K562 (cell line): ENCODE data around the gene EFCC1. TPM values are rescaled to one million over a fixed set of nuclear protein-coding genes. Genes with fewer than 3 reads are reported as not detected.

Source experiments
- GATA2 ChIP-seq: sonication (generic); formaldehyde crosslinking; IDR thresholded peaks from 2 replicates; pipeline ENCODE4 v1.4.0; 2020; ENCODE audit warnings: mild to moderate bottlenecking, missing genetic modification reagents
- SRSF9 ChIP-seq: fragments of 200-400 bp; formaldehyde crosslinking; IDR thresholded peaks from 2 replicates; pipeline ENCODE4 v1.6.1; 2017; ENCODE audit warnings: low read depth, low read length, borderline replicate concordance
- ZC3H8 ChIP-seq: fragments of 450-650 bp; IDR thresholded peaks from 2 replicates; pipeline ENCODE4 v1.6.1; 2017
- polyA plus RNA-seq, 8 experiments: library from polyadenylated mRNA; depleted of rRNA in 4 of 8; stranded (reverse) in 5 of 8; unstranded in 3 of 8; fragments of >200 nt; fragmentation: Nextera tagmentation in 2 of 8; fragmentation: Illumina TruSeq in 1 of 8; extraction: Ambion mirVana in 2 of 8; extraction: Trizol in 1 of 8; gene quantifications; 2 replicates each; pipeline versions ENCODE4 v1.2.1 to v1.2.3, GENCODE V29; 2011 to 2014; ENCODE audit warnings: inconsistent platforms in 1 of 8, missing spikeins in 1 of 8
- total RNA-seq, 7 experiments: library from RNA; depleted of rRNA in 6 of 7; stranded (reverse); fragments of >200 nt in 6 of 7; fragmentation: Illumina TruSeq in 2 of 7; extraction: Trizol in 2 of 7; gene quantifications; 2 replicates each; pipeline versions ENCODE4 v1.2.1 to v1.2.3, GENCODE V29; 2011 to 2021; ENCODE audit warnings: low replicate concordance in 1 of 7
- TF ChIP-seq, protein P1 (sequence below): fragments of 450-650 bp; conservative IDR thresholded peaks from 2 replicates; pipeline ENCODE4 v1.6.1; 2016; ENCODE audit warnings: missing genetic modification characterization, low read depth, mild to moderate bottlenecking, control low read depth, missing compliant biosample characterization
- TF ChIP-seq, protein P2 (sequence below): fragments of 250-450 bp; sonication (Bioruptor Pico); IDR thresholded peaks from 2 replicates; pipeline ENCODE4 v1.5.0; 2022; ENCODE audit warnings: mild to moderate bottlenecking
- TF ChIP-seq, protein P3 (sequence below): fragments of 200-800 bp; sonication (Bioruptor generic); IDR thresholded peaks from 2 replicates; pipeline ENCODE4 v1.6.1; 2016; ENCODE audit warnings: missing genetic modification characterization, missing compliant biosample characterization

The EFCC1 gene
- total and polyA plus RNA-seq, 9 of the 15 experiments (the other 6 are each of a cell fraction or from before 2014, with no cell fraction given), result not detected

DNA sequence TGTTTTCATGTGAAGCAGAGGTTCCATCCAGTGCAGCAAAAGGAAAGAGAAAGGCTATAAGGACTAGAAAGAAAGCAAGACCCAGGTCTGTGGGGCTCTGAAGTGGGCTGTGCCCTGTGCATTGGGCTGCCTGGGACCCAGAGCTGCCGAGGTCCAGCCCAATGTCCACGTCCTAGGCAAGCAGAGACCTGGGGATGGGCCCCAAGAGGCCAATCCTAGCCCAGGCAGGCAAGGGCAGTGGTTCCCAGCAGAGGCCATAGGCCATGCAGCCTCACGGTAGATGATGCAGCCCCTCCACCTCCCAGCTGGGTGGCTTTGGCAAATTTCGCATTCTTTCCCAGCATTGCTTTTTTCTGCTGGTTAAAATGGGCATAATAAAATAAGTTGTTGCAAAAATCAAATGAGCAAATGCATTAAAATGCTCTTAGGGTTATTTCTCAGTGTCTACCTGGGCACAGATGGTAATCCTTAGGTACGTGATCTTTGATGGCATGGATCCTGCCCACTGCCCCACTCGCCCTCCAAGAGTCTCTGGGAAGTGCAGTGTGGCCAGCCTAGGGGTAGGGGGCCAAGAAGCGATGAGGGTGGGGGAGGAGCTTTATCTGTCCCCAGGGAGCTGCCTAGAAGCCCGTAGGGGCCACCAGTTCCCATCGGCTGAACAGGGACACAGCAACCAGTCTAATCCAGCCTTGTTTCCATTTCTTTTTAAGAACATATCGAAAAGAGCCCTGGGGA is 37.2 kb downstream of the EFCC1 start (continued):
- TF ChIP-seq, protein P1, sequence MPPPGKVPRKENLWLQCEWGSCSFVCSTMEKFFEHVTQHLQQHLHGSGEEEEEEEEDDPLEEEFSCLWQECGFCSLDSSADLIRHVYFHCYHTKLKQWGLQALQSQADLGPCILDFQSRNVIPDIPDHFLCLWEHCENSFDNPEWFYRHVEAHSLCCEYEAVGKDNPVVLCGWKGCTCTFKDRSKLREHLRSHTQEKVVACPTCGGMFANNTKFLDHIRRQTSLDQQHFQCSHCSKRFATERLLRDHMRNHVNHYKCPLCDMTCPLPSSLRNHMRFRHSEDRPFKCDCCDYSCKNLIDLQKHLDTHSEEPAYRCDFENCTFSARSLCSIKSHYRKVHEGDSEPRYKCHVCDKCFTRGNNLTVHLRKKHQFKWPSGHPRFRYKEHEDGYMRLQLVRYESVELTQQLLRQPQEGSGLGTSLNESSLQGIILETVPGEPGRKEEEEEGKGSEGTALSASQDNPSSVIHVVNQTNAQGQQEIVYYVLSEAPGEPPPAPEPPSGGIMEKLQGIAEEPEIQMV, result no peak
- TF ChIP-seq ZC3H8 (no peak), GATA2 (CRISPR knock-in tag) (no peak), SRSF9 (no peak)
- TF ChIP-seq, protein P2, sequence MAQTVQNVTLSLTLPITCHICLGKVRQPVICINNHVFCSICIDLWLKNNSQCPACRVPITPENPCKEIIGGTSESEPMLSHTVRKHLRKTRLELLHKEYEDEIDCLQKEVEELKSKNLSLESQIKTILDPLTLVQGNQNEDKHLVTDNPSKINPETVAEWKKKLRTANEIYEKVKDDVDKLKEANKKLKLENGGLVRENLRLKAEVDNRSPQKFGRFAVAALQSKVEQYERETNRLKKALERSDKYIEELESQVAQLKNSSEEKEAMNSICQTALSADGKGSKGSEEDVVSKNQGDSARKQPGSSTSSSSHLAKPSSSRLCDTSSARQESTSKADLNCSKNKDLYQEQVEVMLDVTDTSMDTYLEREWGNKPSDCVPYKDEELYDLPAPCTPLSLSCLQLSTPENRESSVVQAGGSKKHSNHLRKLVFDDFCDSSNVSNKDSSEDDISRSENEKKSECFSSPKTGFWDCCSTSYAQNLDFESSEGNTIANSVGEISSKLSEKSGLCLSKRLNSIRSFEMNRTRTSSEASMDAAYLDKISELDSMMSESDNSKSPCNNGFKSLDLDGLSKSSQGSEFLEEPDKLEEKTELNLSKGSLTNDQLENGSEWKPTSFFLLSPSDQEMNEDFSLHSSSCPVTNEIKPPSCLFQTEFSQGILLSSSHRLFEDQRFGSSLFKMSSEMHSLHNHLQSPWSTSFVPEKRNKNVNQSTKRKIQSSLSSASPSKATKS, result no peak
- TF ChIP-seq, protein P3, sequence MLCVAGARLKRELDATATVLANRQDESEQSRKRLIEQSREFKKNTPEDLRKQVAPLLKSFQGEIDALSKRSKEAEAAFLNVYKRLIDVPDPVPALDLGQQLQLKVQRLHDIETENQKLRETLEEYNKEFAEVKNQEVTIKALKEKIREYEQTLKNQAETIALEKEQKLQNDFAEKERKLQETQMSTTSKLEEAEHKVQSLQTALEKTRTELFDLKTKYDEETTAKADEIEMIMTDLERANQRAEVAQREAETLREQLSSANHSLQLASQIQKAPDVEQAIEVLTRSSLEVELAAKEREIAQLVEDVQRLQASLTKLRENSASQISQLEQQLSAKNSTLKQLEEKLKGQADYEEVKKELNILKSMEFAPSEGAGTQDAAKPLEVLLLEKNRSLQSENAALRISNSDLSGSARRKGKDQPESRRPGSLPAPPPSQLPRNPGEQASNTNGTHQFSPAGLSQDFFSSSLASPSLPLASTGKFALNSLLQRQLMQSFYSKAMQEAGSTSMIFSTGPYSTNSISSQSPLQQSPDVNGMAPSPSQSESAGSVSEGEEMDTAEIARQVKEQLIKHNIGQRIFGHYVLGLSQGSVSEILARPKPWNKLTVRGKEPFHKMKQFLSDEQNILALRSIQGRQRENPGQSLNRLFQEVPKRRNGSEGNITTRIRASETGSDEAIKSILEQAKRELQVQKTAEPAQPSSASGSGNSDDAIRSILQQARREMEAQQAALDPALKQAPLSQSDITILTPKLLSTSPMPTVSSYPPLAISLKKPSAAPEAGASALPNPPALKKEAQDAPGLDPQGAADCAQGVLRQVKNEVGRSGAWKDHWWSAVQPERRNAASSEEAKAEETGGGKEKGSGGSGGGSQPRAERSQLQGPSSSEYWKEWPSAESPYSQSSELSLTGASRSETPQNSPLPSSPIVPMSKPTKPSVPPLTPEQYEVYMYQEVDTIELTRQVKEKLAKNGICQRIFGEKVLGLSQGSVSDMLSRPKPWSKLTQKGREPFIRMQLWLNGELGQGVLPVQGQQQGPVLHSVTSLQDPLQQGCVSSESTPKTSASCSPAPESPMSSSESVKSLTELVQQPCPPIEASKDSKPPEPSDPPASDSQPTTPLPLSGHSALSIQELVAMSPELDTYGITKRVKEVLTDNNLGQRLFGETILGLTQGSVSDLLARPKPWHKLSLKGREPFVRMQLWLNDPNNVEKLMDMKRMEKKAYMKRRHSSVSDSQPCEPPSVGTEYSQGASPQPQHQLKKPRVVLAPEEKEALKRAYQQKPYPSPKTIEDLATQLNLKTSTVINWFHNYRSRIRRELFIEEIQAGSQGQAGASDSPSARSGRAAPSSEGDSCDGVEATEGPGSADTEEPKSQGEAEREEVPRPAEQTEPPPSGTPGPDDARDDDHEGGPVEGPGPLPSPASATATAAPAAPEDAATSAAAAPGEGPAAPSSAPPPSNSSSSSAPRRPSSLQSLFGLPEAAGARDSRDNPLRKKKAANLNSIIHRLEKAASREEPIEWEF (CRISPR knock-in tag), result no peak
